Fibroblast of the aortic adventitia (primary cell): ENCODE results near the gene GPC5. TPM values are rescaled to one million over a fixed set of nuclear protein-coding genes. Genes with fewer than 3 reads are reported as not detected.
A peak's percentile ranks its signal among the peaks of the same experiment; 100 is the strongest.
"Not testable (repeated sequence)": the region's sequence is repeated elsewhere in the genome, so short reads cannot be mapped to it uniquely, and the experiment has no call there.

ENCODE experiments used
- DNase-seq: peaks from one replicate; pipeline ENCODE4 v3.0.0-alpha.2; 2010; ENCODE audit warnings: low read depth
- H3K4me3 ChIP-seq: 2 replicates; pipeline ENCODE4 v1.5.1; 2011; ENCODE audit warnings: low read depth, mild to moderate bottlenecking, control low read depth, low read length, moderate library complexity
- CTCF ChIP-seq: IDR thresholded peaks from 2 replicates; pipeline ENCODE4 v1.5.1; 2011; ENCODE audit warnings: mild to moderate bottlenecking, low read length, control low read depth, inconsistent platforms; ENCODE audit not compliant: insufficient read depth
- small RNA-seq: library from RNA; depleted of rRNA; stranded (forward); fragments of <200 nt; gene quantifications from one replicate; pipeline ENCODE3, GENCODE V24; 2012
- total RNA-seq: library from RNA; depleted of rRNA; stranded (reverse); fragments of >200 nt; gene quantifications from 2 replicates; pipeline ENCODE4 v1.2.3, GENCODE V29; 2012; ENCODE audit warnings: low replicate concordance

GPC5 gene
- total RNA-seq, 1 donor = 0.18 TPM

GRCh38 chr13:92894447-92894846 is 1496.0 kb downstream of the GPC5 start:
- no peak overlapping the region for H3K4me3 ChIP-seq
- DNase-seq = no peak
- no peak for TF ChIP-seq CTCF

DNA sequence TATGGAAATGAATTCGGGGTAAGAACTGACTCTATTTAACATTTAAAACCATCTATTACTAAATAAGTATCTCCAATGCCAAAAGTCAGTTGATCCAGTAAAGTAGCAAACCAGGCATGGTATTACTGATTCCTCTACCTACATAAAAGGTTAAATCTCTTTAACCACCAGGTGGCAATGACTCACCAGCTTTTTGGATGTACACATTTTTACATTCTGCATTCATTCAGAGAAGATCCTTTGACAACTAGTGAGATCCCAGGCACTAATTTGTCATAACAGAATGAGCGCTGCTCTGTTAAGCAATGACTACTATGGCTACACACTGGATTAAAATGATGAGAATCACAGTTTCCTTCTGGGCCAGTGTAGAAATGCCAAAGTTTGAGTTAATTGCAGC is 1498.4 kb downstream of the GPC5 start:
- peak; percentile 39 for DNase-seq
- TF ChIP-seq CTCF = no peak
- no peak overlapping the region for H3K4me3 ChIP-seq

GRCh38 chr13:92898946-92899345 is 1500.5 kb downstream of the GPC5 start:
- DNase-seq, H3K4me3 ChIP-seq: not testable (repeated sequence)

GRCh38 chr13:92900446-92900845 is 1502.0 kb downstream of the GPC5 start:
- peak; percentile 1 for DNase-seq
- no peak overlapping the region for H3K4me3 ChIP-seq
- TF ChIP-seq CTCF = no peak

- TF ChIP-seq CTCF = no peak
- DNase-seq = no peak
- no peak overlapping the region for H3K4me3 ChIP-seq
These were observed 1503.3 kb downstream of the GPC5 start for GRCh38 chr13:92901739-92902138.

- no peak for DNase-seq
- no peak overlapping the region for H3K4me3 ChIP-seq
- TF ChIP-seq CTCF = no peak
These were observed 1514.2 kb downstream of the GPC5 start for GRCh38 chr13:92912629-92913028.

DNA sequence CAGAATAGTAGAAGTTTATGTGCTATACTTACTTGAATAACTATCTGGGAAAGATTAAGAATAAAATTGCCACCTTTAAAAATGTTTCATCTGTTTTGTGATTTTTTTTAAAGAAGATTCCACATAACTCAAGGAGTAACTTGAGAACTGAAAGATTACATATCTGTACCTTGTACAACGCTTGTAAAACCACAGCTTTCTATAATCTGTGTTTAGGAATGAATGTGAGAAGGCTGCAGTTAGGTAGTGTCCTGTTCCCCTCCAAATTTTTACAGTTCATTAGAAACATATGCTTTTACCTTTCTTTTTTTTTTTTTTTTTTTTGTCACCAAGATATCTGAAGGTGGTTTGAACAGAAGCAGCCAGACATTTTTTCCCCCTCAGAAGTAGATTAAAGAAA is 1515.4 kb downstream of the GPC5 start:
- DNase-seq = no peak
- TF ChIP-seq CTCF = no peak

More for the DNA sequence above, 1515.4 kb downstream of the GPC5 start:
- no peak overlapping the region for H3K4me3 ChIP-seq

Small RNA genes within 50 kb of the gene (small RNA-seq; reads per million reads assigned to genes)
- gene AL356737.1 (not detected), gene FABP5P4 (not detected), gene MIR548AS (not detected), gene RNU4ATAC3P (not detected)

Other genes with a start within 250 kb of the GPC5 start
- gene MIR17HG, start 50.9 kb upstream of the GPC5 start, total RNA-seq = 4.7 and 8.8 TPM in 2 replicates